Epidermal melanocyte (primary cell): ENCODE data around the gene GYG2.
"Not testable (repeated sequence)": the region's sequence is repeated elsewhere in the genome, so short reads cannot be mapped to it uniquely, and the experiment has no call there.

ENCODE experiments used
- DNase-seq: peaks from one replicate; pipeline ENCODE4 v3.0.0; 2011; ENCODE audit warnings: low spot score; ENCODE audit not compliant: insufficient read length

The GYG2 gene

DNA sequence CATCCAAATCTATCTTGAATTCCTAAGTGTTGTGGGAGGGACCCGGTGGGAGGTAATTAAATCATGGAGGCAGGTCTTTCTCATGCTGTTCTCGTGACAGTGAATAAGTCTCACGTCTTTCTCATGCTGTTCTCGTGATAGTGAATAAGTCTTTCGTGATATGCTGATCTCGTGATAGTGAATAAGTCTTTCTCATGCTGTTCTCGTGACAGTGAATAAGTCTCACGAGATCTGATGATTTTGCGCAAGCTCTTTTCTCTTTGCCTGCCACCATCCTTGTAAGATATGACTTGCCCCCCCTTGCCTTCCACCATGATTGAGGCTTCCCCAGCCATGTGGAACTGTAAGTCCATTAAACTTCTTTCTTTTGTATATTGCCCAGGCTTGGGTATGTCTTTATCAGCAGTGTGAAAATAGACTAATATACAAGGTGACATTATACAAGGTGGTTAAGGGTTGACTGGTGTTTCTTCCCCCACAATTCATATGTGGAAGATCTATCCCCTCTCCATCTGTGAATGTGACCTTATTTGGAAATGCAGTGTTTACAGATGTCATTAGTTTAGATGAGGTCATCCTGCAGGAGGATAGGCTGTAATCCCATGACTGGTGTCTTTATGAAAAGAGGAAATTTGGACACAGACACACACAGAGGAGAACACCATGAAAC lies 72.8 kb downstream of the GYG2 start:
- no peak for DNase-seq

DNA sequence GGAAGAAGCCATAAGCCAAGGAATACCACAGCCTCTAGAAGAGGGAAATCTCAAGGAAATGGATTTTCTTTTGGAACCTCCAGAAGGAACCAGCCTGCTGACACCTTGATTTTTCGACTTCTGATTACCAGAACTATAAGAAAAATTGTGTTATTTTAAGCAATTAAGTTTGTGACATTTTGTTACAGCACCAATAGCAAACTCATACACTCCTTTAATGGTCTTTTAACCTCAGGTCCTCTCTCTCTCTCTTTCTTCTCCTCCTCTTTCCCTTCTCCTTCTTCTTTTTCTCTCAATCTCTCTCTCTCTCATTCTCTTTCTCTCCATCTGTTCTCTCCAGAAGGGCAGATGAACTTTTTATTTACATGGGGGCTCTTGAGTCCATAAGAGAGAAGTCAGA lies 74.1 kb downstream of the GYG2 start:
- DNase-seq, result no peak

DNA sequence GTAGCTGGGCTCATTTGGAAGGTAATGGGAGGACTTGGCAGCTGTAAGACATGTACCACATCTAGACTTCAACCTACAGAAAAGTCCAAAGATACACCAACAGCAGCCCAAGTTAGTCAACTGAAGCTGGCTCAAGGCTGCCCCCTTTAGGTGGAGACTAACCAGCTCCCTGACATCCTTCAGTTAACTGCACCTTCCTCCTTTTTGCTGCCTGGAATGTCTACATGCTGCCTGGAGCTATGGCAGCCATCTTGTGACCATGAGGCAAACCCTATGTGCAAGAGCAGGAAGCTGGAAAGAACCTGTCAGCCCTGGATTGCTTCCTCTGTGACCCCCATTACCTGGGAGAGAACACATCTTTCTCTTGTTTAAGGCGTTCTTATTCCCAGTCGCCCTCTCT lies 74.6 kb downstream of the GYG2 start:
- no peak for DNase-seq

DNA sequence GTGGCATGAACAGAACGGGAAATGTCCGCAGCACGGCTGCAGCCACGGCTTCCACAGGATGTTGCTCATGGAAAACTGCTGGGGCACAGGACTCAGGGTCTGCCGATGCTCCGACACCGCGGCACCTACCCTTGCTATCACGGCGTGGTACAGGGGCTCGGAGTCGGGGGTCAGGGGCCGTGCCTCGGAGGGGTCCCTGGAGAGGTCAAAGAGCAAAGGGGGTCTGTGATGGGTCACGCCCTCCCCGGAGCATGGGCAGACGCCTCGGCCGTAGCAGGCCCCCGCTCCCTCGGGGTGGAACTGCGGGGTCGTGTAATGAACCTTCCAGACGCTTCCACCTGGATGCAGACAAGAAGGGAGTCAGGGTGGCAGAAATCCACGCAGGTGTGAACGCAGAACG lies 78.6 kb downstream of the GYG2 start:
- no peak for DNase-seq

DNA sequence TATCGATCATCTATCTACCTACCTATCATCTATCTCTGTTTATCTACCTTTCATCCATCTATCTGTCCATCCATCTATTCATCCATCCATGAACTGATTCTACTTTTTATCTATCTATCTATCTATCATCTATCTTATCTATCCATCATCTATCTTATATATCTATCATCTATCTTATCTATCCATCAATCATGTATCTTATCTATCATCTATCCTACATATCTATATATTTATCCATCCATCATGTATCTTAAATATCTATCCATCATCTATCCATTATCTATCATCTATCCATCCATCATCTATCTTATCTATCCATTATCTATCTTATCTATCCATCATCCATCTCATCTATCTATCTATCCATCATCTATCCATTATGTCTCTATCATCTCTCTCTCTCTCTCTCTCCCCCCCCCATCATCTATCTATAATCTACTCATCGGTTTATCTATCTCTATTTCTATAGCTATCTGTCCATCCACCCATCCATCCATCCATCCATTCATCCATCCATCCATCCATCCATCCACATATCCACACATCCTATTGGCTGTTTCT lies 79.5 kb downstream of the GYG2 start:
- no peak for DNase-seq

DNA sequence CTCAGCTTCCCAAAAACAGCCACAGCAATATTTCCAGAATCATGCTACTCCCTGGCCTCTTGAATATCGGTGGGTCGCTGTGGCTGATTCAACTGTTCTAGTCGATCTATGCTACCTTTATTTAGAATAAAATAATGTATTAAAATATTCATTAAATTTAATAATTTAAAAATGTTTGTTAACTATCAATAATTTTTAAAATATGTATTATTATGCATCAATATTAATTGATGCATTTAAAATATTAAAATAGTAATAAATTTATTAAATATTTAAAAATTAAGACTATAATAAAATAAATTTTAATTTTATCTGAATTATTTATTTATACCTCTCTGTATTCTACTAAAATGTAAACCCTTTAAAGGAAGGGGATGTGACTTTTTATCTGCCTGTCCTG lies 81.4 kb downstream of the GYG2 start:
- DNase-seq, result no peak

DNA sequence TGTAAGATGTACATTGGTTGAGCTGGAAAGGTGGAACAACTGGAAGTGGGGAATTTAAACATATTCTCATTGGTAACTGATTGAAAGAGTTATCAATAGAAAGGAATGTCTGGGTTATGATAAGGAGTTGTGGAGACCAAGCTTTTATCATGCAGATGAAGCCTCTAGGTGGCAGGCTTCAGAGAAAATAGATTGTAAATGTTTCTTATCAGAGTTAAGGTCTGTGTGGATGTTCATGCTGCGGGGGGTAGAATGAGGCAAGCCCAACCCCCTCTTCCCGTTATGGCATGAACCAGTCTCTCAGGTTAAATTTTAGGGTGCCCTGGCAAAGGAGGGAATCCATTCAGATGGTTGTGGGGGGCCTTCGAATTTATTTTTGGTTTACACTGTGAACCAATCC lies 84.4 kb downstream of the GYG2 start:
- DNase-seq, result no peak

DNA sequence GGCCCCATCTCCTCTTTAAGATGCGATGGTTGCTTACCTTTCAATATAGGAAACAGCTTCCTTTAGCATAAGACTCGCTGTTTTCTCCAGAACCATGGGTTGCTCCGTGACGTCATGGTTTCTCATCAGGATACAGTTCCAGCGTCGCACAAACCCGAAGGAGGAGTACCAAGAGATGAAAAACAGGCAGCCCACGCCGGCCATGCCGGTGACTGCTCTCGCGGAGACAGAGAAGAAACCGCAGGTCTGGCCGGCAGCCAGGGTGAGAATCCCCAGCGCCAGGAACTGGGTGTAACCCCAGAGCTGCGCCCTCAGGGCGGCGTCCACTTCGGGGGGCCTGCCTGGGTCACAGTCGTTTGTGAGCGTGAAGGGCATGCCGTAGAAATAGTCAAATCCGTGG lies 89.0 kb downstream of the GYG2 start:
- DNase-seq, result no peak

DNA sequence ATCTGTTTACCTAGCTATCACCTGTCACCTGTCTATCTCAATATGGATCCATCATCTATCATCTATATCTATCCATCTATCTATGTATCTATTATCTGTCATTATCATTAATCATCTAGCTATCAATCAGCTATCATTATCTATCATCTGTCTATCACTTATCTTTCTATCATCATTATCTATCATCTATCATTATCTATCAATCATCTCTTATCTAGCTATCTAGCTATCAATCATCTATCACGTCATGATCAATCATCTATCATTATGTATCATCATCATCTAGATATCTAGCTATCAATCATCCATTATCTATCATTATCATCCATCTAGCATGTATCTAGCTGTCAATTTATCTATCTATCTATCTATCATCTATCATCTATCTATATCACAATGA lies 92.5 kb downstream of the GYG2 start:
- DNase-seq, result no peak

DNA sequence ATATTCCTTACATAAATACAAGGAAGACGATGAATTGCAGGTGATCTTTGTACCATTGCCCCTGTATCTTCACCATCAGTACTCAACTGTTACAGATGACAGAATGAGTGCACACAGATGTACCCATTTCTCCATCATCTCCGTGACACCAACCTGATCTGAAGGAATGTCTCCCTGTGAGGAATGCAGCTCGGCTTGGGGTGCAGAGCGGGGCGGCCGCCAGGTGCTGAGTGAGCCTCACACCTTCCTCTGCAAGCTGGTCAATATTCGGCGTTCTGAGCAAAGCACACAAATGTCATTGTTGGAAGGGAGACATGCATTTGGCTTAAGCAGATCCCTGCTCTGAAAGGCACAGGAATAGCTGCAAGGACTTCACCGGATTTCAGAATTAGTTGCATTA lies 93.0 kb downstream of the GYG2 start:
- DNase-seq, result no peak

DNA sequence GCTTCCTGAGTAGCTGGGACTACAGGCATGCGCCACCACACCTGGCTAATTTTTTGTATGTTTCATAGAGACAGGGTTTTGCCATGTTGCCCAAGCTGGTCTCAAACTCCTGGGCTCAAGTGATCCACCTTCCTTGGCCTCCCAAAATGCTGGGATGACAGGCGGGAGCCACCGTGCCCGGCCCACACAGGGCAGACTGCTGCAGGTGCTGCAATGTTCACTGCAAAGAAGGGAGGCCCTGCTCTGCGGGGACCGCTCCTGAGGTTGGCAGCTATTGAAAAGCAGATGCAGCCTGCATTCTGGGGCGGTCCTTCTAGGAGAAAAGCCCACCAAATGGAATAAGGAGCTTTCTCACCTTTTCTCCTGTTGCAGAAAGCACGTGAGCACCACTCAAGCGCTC lies 95.4 kb downstream of the GYG2 start:
- DNase-seq, result no peak

DNA sequence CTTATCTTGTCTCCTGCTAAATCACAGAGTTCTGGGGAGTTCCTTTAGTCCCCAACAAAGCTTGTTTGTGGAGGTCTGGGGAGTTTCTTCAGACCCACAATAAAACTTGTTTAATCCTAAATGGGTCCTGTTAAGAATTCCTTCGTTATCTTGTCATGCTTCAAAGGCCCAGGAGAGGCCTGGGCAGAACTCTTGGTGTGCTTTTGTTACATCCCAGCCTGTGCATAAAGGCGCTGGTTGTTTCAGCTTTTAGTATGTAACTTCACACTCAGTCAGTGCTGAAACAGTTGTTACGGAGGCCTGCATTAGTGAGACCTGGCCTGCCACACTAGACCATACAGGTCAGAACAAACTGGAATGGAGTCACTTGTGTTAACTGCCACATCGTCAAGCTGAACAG lies 97.5 kb downstream of the GYG2 start:
- DNase-seq, result not testable (repeated sequence)

DNA sequence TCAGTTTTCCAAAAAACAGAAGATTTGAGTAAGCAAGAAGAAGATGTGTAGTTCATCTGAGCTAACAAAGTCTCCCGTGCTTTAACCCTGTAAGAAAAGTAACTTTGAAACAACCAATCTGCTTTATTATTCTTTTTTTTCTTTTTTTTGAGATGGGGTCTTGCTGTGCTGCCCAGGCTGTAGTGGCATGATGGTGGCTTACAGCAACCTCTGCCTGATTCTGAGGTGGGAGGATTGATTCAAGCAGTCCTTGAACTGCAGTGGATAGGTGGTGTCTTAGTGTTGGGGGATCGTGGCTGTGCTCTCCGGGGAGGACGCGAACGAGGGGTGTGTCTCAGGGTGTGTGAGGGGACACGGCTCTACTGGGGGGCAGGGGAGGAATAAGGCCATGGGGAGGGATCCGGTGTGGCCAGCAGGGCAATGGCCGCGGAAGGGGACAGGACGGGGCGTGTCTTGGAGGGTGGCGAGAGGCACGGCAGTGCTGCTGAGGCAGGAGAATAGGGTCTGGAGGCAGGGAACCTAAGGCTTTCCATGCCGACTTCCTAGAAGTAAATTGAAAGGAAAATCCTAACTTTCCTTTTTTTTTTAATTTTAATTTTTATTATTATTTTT lies 98.0 kb downstream of the GYG2 start:
- no peak for DNase-seq

DNA sequence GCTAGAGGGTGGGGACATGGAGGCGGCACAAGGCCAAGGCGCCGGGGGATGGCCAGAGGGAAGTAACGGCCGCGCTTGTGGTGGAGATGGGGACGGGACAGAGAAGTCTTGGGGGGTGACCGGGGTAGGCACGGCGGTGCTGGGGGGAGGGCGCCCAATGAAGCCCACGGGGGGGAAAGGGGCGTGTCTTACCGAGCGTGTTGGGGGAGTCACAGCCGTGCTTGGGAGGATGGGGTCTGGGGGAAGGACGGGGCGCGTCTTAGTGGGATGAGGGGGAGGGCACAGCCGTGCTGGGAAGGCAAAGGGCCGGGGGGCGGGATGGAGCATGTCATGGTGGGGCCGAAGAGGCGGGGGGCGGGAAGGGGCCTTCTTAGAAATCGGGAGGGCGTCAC lies 99.5 kb downstream of the GYG2 start:
- no peak for DNase-seq

DNA sequence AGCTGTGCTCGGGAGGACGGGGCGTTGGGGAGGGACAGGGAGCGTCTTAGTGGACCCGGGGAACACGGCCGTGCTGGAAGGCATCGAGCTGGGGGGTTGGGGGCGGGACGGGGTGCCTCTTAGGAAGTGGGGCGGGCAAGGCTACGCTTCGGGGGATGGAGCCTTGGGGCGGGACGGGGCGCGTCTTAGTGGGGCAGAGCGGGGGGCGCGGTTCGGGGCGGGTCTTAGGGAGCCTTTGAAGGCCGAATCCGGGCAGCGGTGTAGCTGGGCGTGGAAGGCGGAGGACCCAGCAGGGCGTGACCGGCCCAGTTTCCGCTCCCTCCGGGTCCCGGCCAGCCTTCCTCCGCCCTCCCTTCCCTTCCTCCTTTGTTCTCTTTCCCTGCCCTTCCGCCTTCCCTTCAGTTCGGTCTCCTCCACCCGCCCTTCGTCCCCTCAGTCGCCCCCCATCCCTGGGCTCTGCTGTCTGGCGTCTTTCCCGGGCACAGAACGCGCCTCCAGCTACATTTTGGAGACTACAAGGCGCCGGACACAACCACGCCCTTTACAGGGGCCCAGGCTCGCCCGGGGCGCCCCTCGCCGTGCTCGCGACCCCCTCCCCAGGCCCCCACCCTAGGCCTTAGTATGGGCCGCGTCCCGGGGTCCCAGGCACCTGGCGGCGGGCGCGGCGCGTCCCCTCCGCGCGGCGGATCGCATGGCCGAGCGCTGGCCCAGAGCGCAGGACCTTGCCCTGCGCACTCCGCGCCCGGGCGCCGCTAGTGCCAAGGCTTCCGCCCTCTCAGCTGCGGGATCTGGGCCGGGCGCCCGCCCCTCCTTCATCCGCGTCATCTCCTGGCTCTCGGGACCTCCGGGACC lies 100.1 kb downstream of the GYG2 start, which contains the start of gene ARSD:
TSS of gene ARSD (minus strand) at position 757 of the 852 bp plus-strand sequence. CDS start at position 693, 64 bp downstream.
- peak; percentile 60 for DNase-seq

DNA sequence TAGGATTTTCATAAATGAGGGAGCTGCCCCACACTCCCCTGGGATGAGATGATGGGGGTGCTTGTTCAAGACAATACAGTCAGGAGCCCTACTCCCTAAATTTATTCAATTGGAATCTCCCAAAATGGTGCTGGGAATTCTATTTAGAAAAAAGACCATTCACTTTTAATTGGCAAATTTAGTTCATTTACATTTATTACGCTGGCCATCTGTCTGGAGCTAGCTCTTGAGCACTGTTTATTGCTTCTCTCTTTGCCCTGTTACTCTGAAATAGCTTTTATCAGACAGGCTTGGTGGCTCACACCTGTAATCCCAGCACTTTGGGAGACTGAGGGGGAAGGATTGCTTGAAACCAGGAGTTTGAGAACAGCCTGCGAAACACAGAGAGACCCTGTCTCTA lies 102.4 kb downstream of the GYG2 start:
- DNase-seq, result no peak

DNA sequence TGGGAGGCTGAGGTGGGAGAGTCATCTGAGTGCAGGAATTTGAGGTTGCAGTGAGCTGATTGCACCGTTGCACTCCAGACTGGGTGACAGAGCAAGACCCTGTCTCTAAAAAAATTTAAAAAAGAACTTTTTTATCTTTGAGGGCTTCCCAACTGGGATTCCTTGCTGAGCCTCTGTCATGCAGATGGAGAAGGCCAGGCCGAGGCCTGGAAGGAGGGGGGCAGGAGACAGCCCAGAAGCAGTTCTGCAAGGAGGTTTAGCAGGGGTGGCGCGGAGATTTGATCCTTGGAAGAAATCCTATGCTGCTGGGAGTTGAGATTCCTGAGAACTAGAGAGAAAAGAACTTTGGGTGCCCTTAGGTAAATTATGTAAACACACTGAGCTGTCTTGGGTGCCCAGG lies 102.9 kb downstream of the GYG2 start:
- no peak for DNase-seq
